K562 (cell line): Measurements from ENCODE around the gene FUNDC2. TPM values are rescaled to one million over a fixed set of nuclear protein-coding genes. Genes with fewer than 3 reads are reported as not detected.

ENCODE experiments used
- ATAC-seq: fragments of 200-7000 bp; cut with Tn5 transposase; 3 replicates; pipeline ENCODE4 v1.9.1; 2020; ENCODE audit warnings: moderate library complexity
- BruUV-seq: library from RNA; stranded (reverse); fragments of 400-500 nt; replicated peaks from 2 replicates; lab custom pipeline; 2021; lab: Mats Ljungman, UMichigan
- CTCF ChIA-PET: fragments of 300-600 bp; formaldehyde crosslinking; extraction: SDS; loops from one replicate; lab custom pipeline; 2021; ENCODE audit warnings: low intra/inter-chr PET ratio; lab: Yijun Ruan, JAX
- POLR2A ChIA-PET: fragments of 300-600, 350-650 bp; sonication (Branson Sonifier 250); formaldehyde crosslinking; extraction: SDS; loops from one replicate; lab custom pipeline; 2021; ENCODE audit warnings: antibody characterized with exemption, inconsistent platforms; lab: Yijun Ruan, JAX
- DNase-seq, 4 experiments: peaks; one replicate each; pipeline versions ENCODE4 v3.0.0 to v3.0.0-alpha.2; 2011 to 2018; ENCODE audit warnings: low spot score in 3 of 4, mixed read lengths in 3 of 4; ENCODE audit errors: extremely low read depth in 1 of 4
- FAIRE-seq: peaks from 2 replicates; lab custom pipeline; 2011; peaks lifted over from hg19 to GRCh38; lab: Jason Lieb, UNC
- H2AFZ ChIP-seq: 2 replicates; pipeline ENCODE4 v1.6.0; 2011; ENCODE audit warnings: low read depth, low read length, control low read depth, inconsistent platforms
- H3K27ac ChIP-seq: fragments of 200-600 bp; 3 replicates; pipeline ENCODE4 v1.8.0; 2011; ENCODE audit warnings: low read depth, mild to moderate bottlenecking, control low read depth, inconsistent platforms, low read length, moderate library complexity, mixed read lengths; ENCODE audit errors: extremely low read depth
- H3K27me3 ChIP-seq, 2 experiments: fragments of 300-600 bp in 1 of 2; 2 replicates in 1 of 2; 3 replicates in 1 of 2; pipeline versions ENCODE4 v1.6.0 to v1.8.0; 2011; ENCODE audit warnings: inconsistent platforms in 2 of 2, low read length in 2 of 2, mild to moderate bottlenecking in 1 of 2, mixed read lengths in 1 of 2, moderate library complexity in 1 of 2; ENCODE audit not compliant: control insufficient read depth in 2 of 2, insufficient read depth in 2 of 2
- H3K36me3 ChIP-seq: fragments of 300-600 bp; 3 replicates; pipeline ENCODE4 v1.8.0; 2011; ENCODE audit warnings: mild to moderate bottlenecking, low read length, inconsistent platforms; ENCODE audit not compliant: control insufficient read depth, insufficient read depth
- H3K4me1 ChIP-seq, 2 experiments: fragments of 200-600 bp in 1 of 2; replicated peaks in 1 of 2; 2 replicates in 1 of 2; 3 replicates in 1 of 2; pipeline versions ENCODE4 v1.5.1 to v1.8.0; 2011; ENCODE audit warnings: inconsistent platforms in 2 of 2, low read length in 2 of 2, mild to moderate bottlenecking in 1 of 2, mixed read lengths in 1 of 2, moderate library complexity in 1 of 2; ENCODE audit not compliant: control insufficient read depth in 2 of 2, insufficient read depth in 2 of 2
- H3K4me2 ChIP-seq: 2 replicates; pipeline ENCODE4 v1.6.1; 2011; ENCODE audit warnings: low read length, control low read depth, inconsistent platforms, mixed read lengths; ENCODE audit not compliant: insufficient read depth
- H3K4me3 ChIP-seq: fragments of 200-600 bp; sonication (generic), shearing (Covaris generic); 2 replicates; pipeline ENCODE4 v1.5.1; 2016; ENCODE audit warnings: control low read depth, inconsistent platforms
- H3K79me2 ChIP-seq: fragments of 200-600 bp; 3 replicates; pipeline ENCODE4 v1.8.0; 2011; ENCODE audit warnings: low read length, inconsistent platforms; ENCODE audit not compliant: control insufficient read depth, insufficient read depth
- H3K9ac ChIP-seq, 2 experiments: 2 replicates each; pipeline versions ENCODE4 v1.6.0 to v1.6.1; 2011; ENCODE audit warnings: low read depth in 2 of 2, low read length in 2 of 2, control low read depth in 1 of 2, inconsistent platforms in 1 of 2, mild to moderate bottlenecking in 1 of 2, mixed read lengths in 1 of 2; ENCODE audit not compliant: insufficient read depth in 1 of 2
- H3K9me1 ChIP-seq: one replicate; pipeline ENCODE4 v1.6.0; 2011; ENCODE audit warnings: inconsistent platforms, mild to moderate bottlenecking, low read length, moderate library complexity; ENCODE audit not compliant: control insufficient read depth, insufficient read depth
- H3K9me3 ChIP-seq: replicated peaks from 2 replicates; pipeline ENCODE4 v1.5.1; 2011; ENCODE audit warnings: low read depth, low read length, inconsistent platforms; ENCODE audit not compliant: control insufficient read depth, insufficient read depth
- H4K20me1 ChIP-seq: replicated peaks from 2 replicates; pipeline ENCODE4 v1.6.1; 2011; ENCODE audit warnings: low read length, inconsistent platforms, mixed read lengths; ENCODE audit not compliant: control insufficient read depth, insufficient read depth
- CBFA2T2 ChIP-seq: fragments of 450-650 bp; conservative IDR thresholded peaks from 2 replicates; pipeline ENCODE4 v1.6.1; 2017; ENCODE audit warnings: mild to moderate bottlenecking
- CBFA2T3 ChIP-seq: fragments of 450-650 bp; IDR thresholded peaks from 2 replicates; pipeline ENCODE4 v1.6.1; 2017
- CREBBP ChIP-seq: IDR thresholded peaks from one replicate; pipeline ENCODE4 v1.6.1; 2012; ENCODE audit warnings: low read depth, mild to moderate bottlenecking, control low read depth, inconsistent platforms, low read length
- PRDM10 ChIP-seq: fragments of 450-650 bp; IDR thresholded peaks from 2 replicates; pipeline ENCODE4 v1.6.1; 2018; ENCODE audit not compliant: partially characterized antibody
- TAL1 ChIP-seq: fragments of 450-650 bp; IDR thresholded peaks from 2 replicates; pipeline ENCODE4 v1.6.1; 2016; ENCODE audit warnings: mild to moderate bottlenecking
- THRAP3 ChIP-seq: fragments of 450-650 bp; IDR thresholded peaks from 2 replicates; pipeline ENCODE4 v1.6.1; 2016; ENCODE audit warnings: mild to moderate bottlenecking, inconsistent platforms, borderline replicate concordance
- ZNF146 ChIP-seq: IDR thresholded peaks from one replicate; pipeline ENCODE4 v1.6.1; 2018; ENCODE audit warnings: missing compliant biosample characterization; ENCODE audit not compliant: unreplicated experiment
- ZNF609 ChIP-seq: sonication (generic); formaldehyde crosslinking; IDR thresholded peaks from 2 replicates; pipeline ENCODE4 v1.8.1; 2023; ENCODE audit warnings: missing genetic modification reagents, mild to moderate bottlenecking, borderline replicate concordance
- WGBS: fragments of 100-300 bp; shearing (Covaris generic); methylation state at CpG from one replicate; pipeline ENCODE4 v1.1.6; 2016; ENCODE audit warnings: low coverage, mixed read lengths; ENCODE audit not compliant: insufficient coverage; ENCODE audit errors: missing lambda C conversion rate; 5-methylcytosine and 5-hydroxymethylcytosine counted together
- in situ Hi-C: fragments of 300-500 bp; cut with MboI; formaldehyde crosslinking; loops from 4 replicates; pipeline ENCODE4 v1.15.0; 2018; ENCODE audit warnings: inconsistent platforms, mixed read lengths
- intact Hi-C: fragments of 100-400 bp; cut with micrococcal nuclease; formaldehyde crosslinking; loops from 2 replicates; pipeline ENCODE4 v1.14.2; 2022
- polyA plus RNA-seq, 8 experiments: library from polyadenylated mRNA; depleted of rRNA in 4 of 8; stranded (reverse) in 5 of 8; unstranded in 3 of 8; fragments of >200 nt; fragmentation: Nextera tagmentation in 2 of 8; fragmentation: Illumina TruSeq in 1 of 8; extraction: Ambion mirVana in 2 of 8; extraction: Trizol in 1 of 8; gene quantifications; 2 replicates each; pipeline versions ENCODE4 v1.2.1 to v1.2.3, GENCODE V29; 2011 to 2014; ENCODE audit warnings: inconsistent platforms in 1 of 8, missing spikeins in 1 of 8
- total RNA-seq, 7 experiments: library from RNA; depleted of rRNA in 6 of 7; stranded (reverse); fragments of >200 nt in 6 of 7; fragmentation: Illumina TruSeq in 2 of 7; extraction: Trizol in 2 of 7; gene quantifications; 2 replicates each; pipeline versions ENCODE4 v1.2.1 to v1.2.3, GENCODE V29; 2011 to 2021; ENCODE audit warnings: low replicate concordance in 1 of 7

Gene FUNDC2
- total and polyA plus RNA-seq, 9 of the 15 experiments (the other 6 are each of a cell fraction or from before 2014, with no cell fraction given): 50.6 to 235 (median 123) TPM

DNA sequence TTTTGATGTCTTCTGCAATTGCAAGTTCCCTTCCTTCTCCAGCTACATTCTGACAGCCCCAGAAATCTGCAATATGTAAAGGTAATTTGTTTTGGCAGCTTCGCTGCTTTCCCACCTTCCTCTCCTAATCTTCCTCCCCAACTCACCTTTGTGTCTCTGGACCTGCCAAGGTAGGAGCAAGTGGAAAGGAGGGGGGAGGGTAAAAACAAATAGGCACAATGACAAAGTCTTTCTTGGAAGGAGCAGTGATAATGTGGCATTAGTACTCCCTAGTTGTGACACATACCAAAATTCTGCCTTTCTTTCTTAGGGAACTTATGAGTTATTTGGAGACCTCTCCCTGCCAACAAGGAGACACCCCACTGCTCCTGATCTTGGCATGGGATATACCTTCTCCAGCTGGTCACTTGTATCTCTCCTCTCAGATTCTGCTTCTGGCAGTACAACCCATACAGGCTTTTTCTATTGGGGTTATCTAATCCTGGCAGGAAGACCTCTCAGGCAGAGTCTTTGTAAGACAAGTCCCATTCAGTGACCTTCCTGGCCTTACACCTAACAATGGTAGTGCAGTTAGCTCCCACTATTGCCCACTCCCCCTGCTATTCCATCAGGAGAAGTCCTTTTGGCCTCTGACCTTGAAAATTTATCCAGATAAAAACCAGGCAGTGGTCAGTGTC, 28.3 kb upstream of the FUNDC2 start:
- no peaks in the 10 kb centered on the region for H3K79me2 ChIP-seq
- no peak overlapping the region for H3K27ac ChIP-seq
- peak; percentile 39; the same call in 2 of the 3 replicates for ATAC-seq

More for the DNA sequence above, 28.3 kb upstream of the FUNDC2 start:
- H3K4me3 ChIP-seq: no peak overlapping the region
- WGBS: 17% methylated on average over 1 of the region's 1 CpG
- no peaks in the 10 kb centered on the region for H3K9me1 ChIP-seq
- FAIRE-seq: peak; percentile 35
- TF ChIP-seq PRDM10 (peak; percentile 12), ZNF609 (CRISPR knock-in tag) (no peak), CBFA2T2 (peak; percentile 54), CBFA2T3 (peak; percentile 70), THRAP3 (no peak), ZNF146 (CRISPR knock-in tag) (no peak), CREBBP (no peak), TAL1 (peak; percentile 20; the same call in 1 of the 2 replicates)
- no TSS peak for BruUV-seq
- H3K36me3 ChIP-seq: no peaks in the 10 kb centered on the region
- DNase-seq: no peak
- no peaks in the 10 kb centered on the region for H3K27me3 ChIP-seq
- peak overlapping the region; percentile 54; the same call in 1 of the 2 replicates for H2AFZ ChIP-seq
- H3K4me1 ChIP-seq: peaks cover 0 to 16% of the 10 kb centered on the region in 2 experiments; a peak in 2 of 5 replicates
- H3K9ac ChIP-seq: no peak overlapping the region
- H3K4me2 ChIP-seq: no peak overlapping the region
- H3K9me3 ChIP-seq: no peaks in the 10 kb centered on the region
- in situ Hi-C loops (no loop called here), intact Hi-C loops (no loop called here)
- CTCF ChIA-PET: no interaction called here
- POLR2A ChIA-PET: interaction anchor here (0.7 kb wide), 1 partner anchor 14 kb away, joined by 5 read pairs; no protein-coding TSS in a partner anchor
- no peaks in the 10 kb centered on the region for H4K20me1 ChIP-seq
